Stomach (tissue), 9 donors: Measurements from ENCODE around the gene MESP2. TPM values are rescaled to one million over a fixed set of nuclear protein-coding genes. Genes with fewer than 3 reads are reported as not detected.

ENCODE experiments used
- DNase-seq, 2 donors: peaks; one replicate each; pipeline versions ENCODE4 v3.0.0 to v3.0.0-alpha.2; 2013 to 2019
- H3K27ac ChIP-seq, 5 donors: fragments of 200-600 bp in 4 of 5; sonication (generic) in 4 of 5; one replicate each; pipeline ENCODE4 v1.5.1; 2013 to 2019; ENCODE audit warnings: mild to moderate bottlenecking in 1 of 5, moderate library complexity in 1 of 5
- H3K27me3 ChIP-seq, 3 donors: fragments of 200-600 bp; sonication (generic); one replicate each; pipeline ENCODE4 v1.5.1; 2017 to 2019; ENCODE audit warnings: mixed run types in 1 of 3
- H3K36me3 ChIP-seq, 4 donors: fragments of 200-600 bp; sonication (generic); 1 replicate in 3 of 4; 2 replicates in 1 of 4; pipeline ENCODE4 v1.5.1; 2016 to 2019
- H3K4me1 ChIP-seq, 4 donors: fragments of 200-600 bp; sonication (generic); one replicate each; pipeline ENCODE4 v1.5.1; 2016 to 2019
- H3K4me3 ChIP-seq, 4 donors: fragments of 200-600 bp; sonication (generic) in 3 of 4; one replicate each; pipeline ENCODE4 v1.5.1; 2016 to 2019; ENCODE audit warnings: mild to moderate bottlenecking in 1 of 4
- H3K9me3 ChIP-seq, 4 donors: fragments of 200-600 bp; sonication (generic); one replicate each; pipeline ENCODE4 v1.5.1; 2016 to 2019
- CTCF ChIP-seq, 7 experiments: fragments of 450-650 bp in 4 of 7; fragments of 200-600 bp in 3 of 7; sonication (generic) in 3 of 7; IDR thresholded peaks; one replicate each; pipeline ENCODE4 v1.5.1; 2016 to 2019; ENCODE audit warnings: antibody characterized with exemption in 7 of 7, control low read depth in 2 of 7, mild to moderate bottlenecking in 1 of 7
- EP300 ChIP-seq: sonication (generic); formaldehyde crosslinking; IDR thresholded peaks from one replicate; pipeline ENCODE4 v1.6.1; 2017; ENCODE audit warnings: antibody characterized with exemption
- POLR2A ChIP-seq, 4 donors: fragments of 450-650 bp; IDR thresholded peaks; one replicate each; pipeline ENCODE4 v1.6.1; 2016; ENCODE audit warnings: antibody characterized with exemption in 4 of 4, control low read depth in 2 of 4, mild to moderate bottlenecking in 1 of 4, moderate library complexity in 1 of 4
- POLR2AphosphoS5 ChIP-seq, 3 donors: sonication (generic); formaldehyde crosslinking; IDR thresholded peaks; one replicate each; pipeline ENCODE4 v1.6.1; 2016; ENCODE audit warnings: antibody characterized with exemption in 3 of 3
- WGBS, 5 donors: extraction: QIAGEN DNeasy Blood & Tissue Kit in 3 of 5; methylation state at CpG; one replicate each; pipeline versions ENCODE4 v1.1.5 to v1.1.7; 2013 to 2018; 5-methylcytosine and 5-hydroxymethylcytosine counted together
- intact Hi-C: fragments of 100-400 bp; cut with DNase I; formaldehyde crosslinking; loops from one replicate; pipeline ENCODE4 v1.15.1; 2023; ENCODE audit warnings: low total_unique reads
- polyA plus RNA-seq, 3 donors: library from polyadenylated mRNA; stranded (reverse); fragments of 200-250 nt; gene quantifications; one replicate each; pipeline ENCODE4 v1.2.3, GENCODE V29; 2013
- total RNA-seq, 5 donors: library from RNA; depleted of rRNA; stranded (reverse); fragments of >200 nt; gene quantifications; one replicate each; pipeline versions ENCODE4 v1.1.0 to v1.2.3, GENCODE V29; 2014 to 2016
- donor health status: healthy with polysubstance abuse.
- donor health status: Bipolar disorder and iron deficiency.
- donor health status: healthy.

Gene MESP2
- total and polyA plus RNA-seq, 8 donors, result 0.43 to 0.56 TPM; not detected in 6

- peaks cover 0 to 9% (median 7%) of the 10 kb centered on the region in 4 donors for H3K9me3 ChIP-seq
- H3K4me3 ChIP-seq, result peak overlapping the region; percentile 44 to 63 (median 56)
- 0 to 17% (median 14%) methylated on average over 6 to 56 of the region's 56 CpGs for WGBS, 5 donors
- no peaks in the 10 kb centered on the region for H3K36me3 ChIP-seq
- H3K27ac ChIP-seq, result peak overlapping the region in 4 of 5 donors; percentile 34 to 79 (median 58)
- peaks cover 23 to 44% (median 33%) of the 10 kb centered on the region in 4 donors for H3K4me1 ChIP-seq
- H3K27me3 ChIP-seq, result peaks cover 0 to 59% (median 22%) of the 10 kb centered on the region in 3 donors
- intact Hi-C loops, result no loop called here
- TF ChIP-seq CTCF (IDR thresholded peaks at IDR 0.05), result no peak
- TF ChIP-seq EP300, result no peak
- TF ChIP-seq POLR2A (IDR thresholded peaks at IDR 0.05), result no peak
- TF ChIP-seq POLR2AphosphoS5 (IDR thresholded peaks at IDR 0.05), result no peak
- DNase-seq, result peak in 1 of 2 donors; percentile 31
Measured at GRCh38 chr15:89814112-89814742, 38.1 kb downstream of the MESP2 start.

DNA sequence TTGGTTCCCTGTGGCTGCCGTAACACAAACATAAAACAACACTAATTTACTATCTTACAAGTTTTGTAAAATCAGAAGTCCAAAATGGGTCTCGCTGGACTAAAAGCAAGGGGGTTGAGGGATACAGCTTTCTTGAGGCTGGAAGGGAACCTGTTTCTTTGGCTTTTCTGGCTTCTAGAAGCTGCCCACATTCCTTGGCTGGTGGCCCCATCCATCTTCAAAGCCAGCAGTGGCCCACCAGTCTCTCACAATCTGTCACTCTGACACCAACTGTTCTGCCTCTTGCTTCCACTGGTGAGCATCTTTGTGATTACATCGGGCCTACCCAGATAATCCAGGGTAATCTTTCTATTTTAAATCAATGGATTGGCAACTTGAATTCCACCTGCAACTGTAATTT, 39.6 kb downstream of the MESP2 start:
- 81 to 98% (median 92%) methylated on average over 3 of the region's 3 CpGs for WGBS, 5 donors
- TF ChIP-seq CTCF (IDR thresholded peaks at IDR 0.05) (no peak), EP300 (no peak), POLR2AphosphoS5 (IDR thresholded peaks at IDR 0.05) (no peak), POLR2A (IDR thresholded peaks at IDR 0.05) (no peak)
- peaks cover 0 to 59% (median 22%) of the 10 kb centered on the region in 3 donors for H3K27me3 ChIP-seq

GRCh38 chr15:89817701-89818280, 41.7 kb downstream of the MESP2 start:
- peaks cover 16 to 32% (median 22%) of the 10 kb centered on the region in 4 donors for H3K4me1 ChIP-seq
- H3K36me3 ChIP-seq, result no peaks in the 10 kb centered on the region
- H3K4me3 ChIP-seq, result no peak overlapping the region
- peaks cover 0 to 68% (median 22%) of the 10 kb centered on the region in 3 donors for H3K27me3 ChIP-seq
- H3K27ac ChIP-seq, result no peak overlapping the region
- TF ChIP-seq POLR2A (IDR thresholded peaks at IDR 0.05) (no peak), POLR2AphosphoS5 (IDR thresholded peaks at IDR 0.05) (no peak), EP300 (no peak), CTCF (IDR thresholded peaks at IDR 0.05) (no peak)
- DNase-seq, result no peak
- intact Hi-C loops, result no loop called here
- H3K9me3 ChIP-seq, result peaks cover 0 to 9% (median 7%) of the 10 kb centered on the region in 4 donors
- 39 to 57% (median 39%) methylated on average over 10 of the region's 10 CpGs for WGBS, 5 donors

More for the DNA sequence above, 39.6 kb downstream of the MESP2 start:
- no peak for DNase-seq
- Histone ChIP-seq H3K4me3 (no peak overlapping the region), H3K9me3 (peaks cover 0 to 9% (median 7%) of the 10 kb centered on the region in 4 donors), H3K4me1 (peaks cover 23 to 40% (median 30%) of the 10 kb centered on the region in 4 donors), H3K27ac (no peak overlapping the region), H3K36me3 (no peaks in the 10 kb centered on the region)
- intact Hi-C loops, result no loop called here

DNA sequence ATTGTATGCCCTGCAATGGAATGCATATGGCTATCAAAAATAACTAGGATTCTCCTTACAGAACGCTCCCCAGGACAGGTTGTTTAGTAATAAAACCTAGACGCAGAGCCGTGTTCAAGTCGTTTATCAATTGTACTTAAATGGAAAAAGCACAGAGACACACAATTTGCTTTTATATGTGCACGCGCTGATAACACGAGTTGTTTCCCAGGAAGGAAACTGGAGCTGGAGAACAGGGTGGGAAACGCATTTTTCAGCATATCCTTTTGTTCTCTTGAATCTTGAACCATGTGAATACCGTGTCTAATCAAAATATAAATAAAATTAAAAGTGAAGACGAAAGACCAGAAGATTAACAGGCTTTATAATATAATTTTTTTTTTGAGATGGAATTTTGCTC, 42.2 kb downstream of the MESP2 start:
- DNase-seq, result no peak
- H3K27me3 ChIP-seq, result peaks cover 0 to 64% (median 22%) of the 10 kb centered on the region in 3 donors
- no peaks in the 10 kb centered on the region for H3K36me3 ChIP-seq
- H3K27ac ChIP-seq, result no peak overlapping the region
- intact Hi-C loops, result no loop called here
- TF ChIP-seq POLR2AphosphoS5 (IDR thresholded peaks at IDR 0.05) (no peak), CTCF (IDR thresholded peaks at IDR 0.05) (no peak), POLR2A (IDR thresholded peaks at IDR 0.05) (no peak), EP300 (no peak)
- no peak overlapping the region for H3K4me3 ChIP-seq
- 25 to 45% (median 27%) methylated on average over 10 of the region's 10 CpGs for WGBS, 5 donors
- peaks cover 13 to 31% (median 21%) of the 10 kb centered on the region in 4 donors for H3K4me1 ChIP-seq
- peaks cover 0 to 9% (median 7%) of the 10 kb centered on the region in 4 donors for H3K9me3 ChIP-seq
